ENCODE data around the gene CSAD. TPM values are rescaled to one million over a fixed set of nuclear protein-coding genes. Genes with fewer than 3 reads are reported as not detected.

CSAD gene
- total RNA-seq, 4 donors from 2014 or later, result 4.1 to 67.6 (median 42.6) TPM

- DNase-seq, result peak; percentile 57 to 69
- Histone ChIP-seq H3K4me3 (no peak overlapping the region), H3K9me3 (no peaks in the 10 kb centered on the region), H3K27me3 (no peaks in the 10 kb centered on the region), H3K36me3 (no peaks in the 10 kb centered on the region), H3K27ac (peak overlapping the region; percentile 28 to 34), H3K4me1 (no peaks in the 10 kb centered on the region)
- TF ChIP-seq POLR2A (IDR thresholded peaks at IDR 0.05), result no peak
- TF ChIP-seq CTCF (IDR thresholded peaks at IDR 0.05), result peak; percentile 61 to 85 (median 72)
- intact Hi-C loops (cut with DNase I; ENCODE audit: low total_unique reads), result loop anchor here (10.0 kb wide), 1 partner anchor 125 kb away; no protein-coding TSS in a partner anchor
Observed at GRCh38 chr12:53190108-53190729, 9.5 kb upstream of the CSAD start.

GRCh38 chr12:53187145-53187899, 6.6 kb upstream of the CSAD start:
- TF ChIP-seq POLR2A (IDR thresholded peaks at IDR 0.05) (no peak), CTCF (IDR thresholded peaks at IDR 0.05) (no peak)
- DNase-seq, result peak in 1 of 2 donors; percentile 6
- no peaks in the 10 kb centered on the region for H3K9me3 ChIP-seq
- H3K27me3 ChIP-seq, result no peaks in the 10 kb centered on the region
- intact Hi-C loops (cut with DNase I; ENCODE audit: low total_unique reads), result no loop called here
- no peaks in the 10 kb centered on the region for H3K36me3 ChIP-seq
- no peak overlapping the region for H3K27ac ChIP-seq
- no peak overlapping the region for H3K4me3 ChIP-seq
- H3K4me1 ChIP-seq, result peaks cover 0 to 7% of the 10 kb centered on the region in 2 donors

- Histone ChIP-seq H3K27me3 (no peaks in the 10 kb centered on the region), H3K27ac (no peak overlapping the region), H3K36me3 (no peaks in the 10 kb centered on the region), H3K4me1 (peaks cover 2 to 12% of the 10 kb centered on the region in 2 donors), H3K9me3 (no peaks in the 10 kb centered on the region), H3K4me3 (no peak overlapping the region)
- intact Hi-C loops (cut with DNase I; ENCODE audit: low total_unique reads), result no loop called here
- DNase-seq, result no peak
- no peak for TF ChIP-seq CTCF (IDR thresholded peaks at IDR 0.05)
- TF ChIP-seq POLR2A (IDR thresholded peaks at IDR 0.05), result no peak
Observed at GRCh38 chr12:53186745-53187144, 6.0 kb upstream of the CSAD start.

- H3K36me3 ChIP-seq, result no peaks in the 10 kb centered on the region
- TF ChIP-seq POLR2A (IDR thresholded peaks at IDR 0.05) (no peak), CTCF (IDR thresholded peaks at IDR 0.05) (no peak)
- no peaks in the 10 kb centered on the region for H3K9me3 ChIP-seq
- no peak for DNase-seq
- no peak overlapping the region for H3K27ac ChIP-seq
- H3K4me3 ChIP-seq, result no peak overlapping the region
- no peaks in the 10 kb centered on the region for H3K27me3 ChIP-seq
- intact Hi-C loops (cut with DNase I; ENCODE audit: low total_unique reads), result no loop called here
- H3K4me1 ChIP-seq, result peaks cover 6 to 14% of the 10 kb centered on the region in 2 donors
Observed at GRCh38 chr12:53185582-53186153, 4.9 kb upstream of the CSAD start.

GRCh38 chr12:53184828-53185227, 4.1 kb upstream of the CSAD start:
- DNase-seq, result peak in 1 of 2 donors; percentile 13
- Histone ChIP-seq H3K9me3 (no peaks in the 10 kb centered on the region), H3K27me3 (no peaks in the 10 kb centered on the region), H3K4me3 (no peak overlapping the region), H3K4me1 (peaks cover 6 to 14% of the 10 kb centered on the region in 2 donors), H3K36me3 (no peaks in the 10 kb centered on the region), H3K27ac (no peak overlapping the region)
- intact Hi-C loops (cut with DNase I; ENCODE audit: low total_unique reads), result no loop called here
- no peak for TF ChIP-seq POLR2A (IDR thresholded peaks at IDR 0.05)
- no peak for TF ChIP-seq CTCF (IDR thresholded peaks at IDR 0.05)

Measured in uterus (tissue), 4 donors.